EL (cell line): ENCODE data around the gene KRT13.
A peak's percentile ranks its signal among the peaks of the same experiment; 100 is the strongest.

Source experiments
- DNase-seq: peaks from one replicate; pipeline ENCODE4 v3.0.0-alpha.2; 2016

KRT13 gene

GRCh38 chr17:41536741-41537613 is 31.6 kb upstream of the KRT13 start:
- DNase-seq: no peak

- no peak for DNase-seq
Observed at GRCh38 chr17:41535764-41536481, 30.5 kb upstream of the KRT13 start.

- no peak for DNase-seq
Observed at GRCh38 chr17:41534899-41535546, 29.6 kb upstream of the KRT13 start.

GRCh38 chr17:41533613-41534012 is 28.2 kb upstream of the KRT13 start:
- DNase-seq: no peak

- no peak for DNase-seq
Observed at GRCh38 chr17:41532947-41533570, 27.6 kb upstream of the KRT13 start.

- no peak for DNase-seq
Observed at GRCh38 chr17:41531993-41532392, 26.6 kb upstream of the KRT13 start.

- peak; percentile 97 for DNase-seq
Observed at GRCh38 chr17:41530062-41531048, 24.9 kb upstream of the KRT13 start.

- DNase-seq: no peak
Observed at GRCh38 chr17:41529491-41529915, 24.1 kb upstream of the KRT13 start.

GRCh38 chr17:41528959-41529353 is 23.5 kb upstream of the KRT13 start:
- no peak for DNase-seq

GRCh38 chr17:41527063-41528023 is 21.9 kb upstream of the KRT13 start:
- DNase-seq: peak; percentile 33

GRCh38 chr17:41524261-41524660 is 18.8 kb upstream of the KRT13 start:
- DNase-seq: no peak

- no peak for DNase-seq
Observed at GRCh38 chr17:41523787-41524186, 18.4 kb upstream of the KRT13 start.

- no peak for DNase-seq
Observed at GRCh38 chr17:41523225-41523593, 17.8 kb upstream of the KRT13 start.

GRCh38 chr17:41522301-41523224 is 17.2 kb upstream of the KRT13 start:
- no peak for DNase-seq

- DNase-seq: peak; percentile 89
Observed at GRCh38 chr17:41521574-41522261, 16.3 kb upstream of the KRT13 start.

- DNase-seq: peak; percentile 25
Observed at GRCh38 chr17:41520821-41521521, 15.6 kb upstream of the KRT13 start.

GRCh38 chr17:41519501-41520224 is 14.3 kb upstream of the KRT13 start:
- no peak for DNase-seq
